AG08396 (cell line): Measurements from ENCODE around the gene EXOC8.
"Not testable (repeated sequence)": the region's sequence is repeated elsewhere in the genome, so short reads cannot be mapped to it uniquely, and the experiment has no call there.

Experiments
- DNase-seq: peaks from one replicate; pipeline ENCODE4 v3.0.0; 2012; ENCODE audit warnings: low spot score, mixed read lengths

The EXOC8 gene

GRCh38 chr1:231353086-231353485 is 15.4 kb upstream of the EXOC8 start:
- no peak for DNase-seq

DNA sequence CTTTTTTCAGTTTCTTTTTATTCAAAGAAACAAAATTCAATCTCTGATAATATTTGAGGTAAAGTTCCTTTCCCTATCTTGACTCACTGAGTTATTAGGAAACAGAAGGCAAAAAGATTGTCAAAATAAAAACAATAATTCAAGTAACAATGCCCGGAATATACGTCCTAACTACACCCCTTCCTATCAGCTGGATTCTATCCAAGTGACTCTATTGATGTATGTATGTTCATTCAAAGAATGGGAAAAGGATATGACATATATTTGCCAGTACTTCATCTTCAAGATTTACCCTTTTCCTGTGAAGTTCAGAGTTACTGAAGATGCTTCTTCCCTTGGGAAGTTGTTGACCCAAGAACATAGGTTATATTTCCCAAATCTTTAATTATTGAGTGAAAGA is 14.2 kb upstream of the EXOC8 start:
- DNase-seq: no peak

- not testable (repeated sequence) for DNase-seq
Observed at GRCh38 chr1:231348856-231349255, 11.2 kb upstream of the EXOC8 start.

- DNase-seq: no peak
Observed at GRCh38 chr1:231348442-231348841, 10.8 kb upstream of the EXOC8 start.

DNA sequence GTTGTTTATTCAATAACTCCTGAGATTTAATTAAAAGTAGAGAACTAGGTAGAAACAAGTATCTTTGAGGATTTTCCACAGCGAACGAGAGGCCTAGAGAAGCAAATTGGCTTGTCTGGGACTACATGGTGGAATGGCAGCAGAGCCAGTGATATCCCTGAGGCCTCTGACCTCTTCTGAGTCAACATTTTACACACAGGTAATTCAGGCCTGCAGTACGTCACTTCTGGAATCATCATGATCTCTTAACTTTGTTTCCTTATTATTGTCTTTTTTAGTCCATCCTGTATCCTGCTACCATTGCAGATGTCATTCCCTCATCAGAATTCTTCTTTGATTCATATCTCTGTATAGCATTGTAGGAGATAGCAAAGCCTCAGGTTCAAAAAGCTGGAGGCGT is 10.3 kb upstream of the EXOC8 start:
- no peak for DNase-seq

GRCh38 chr1:231340328-231341013 is 2.8 kb upstream of the EXOC8 start:
- no peak for DNase-seq

DNA sequence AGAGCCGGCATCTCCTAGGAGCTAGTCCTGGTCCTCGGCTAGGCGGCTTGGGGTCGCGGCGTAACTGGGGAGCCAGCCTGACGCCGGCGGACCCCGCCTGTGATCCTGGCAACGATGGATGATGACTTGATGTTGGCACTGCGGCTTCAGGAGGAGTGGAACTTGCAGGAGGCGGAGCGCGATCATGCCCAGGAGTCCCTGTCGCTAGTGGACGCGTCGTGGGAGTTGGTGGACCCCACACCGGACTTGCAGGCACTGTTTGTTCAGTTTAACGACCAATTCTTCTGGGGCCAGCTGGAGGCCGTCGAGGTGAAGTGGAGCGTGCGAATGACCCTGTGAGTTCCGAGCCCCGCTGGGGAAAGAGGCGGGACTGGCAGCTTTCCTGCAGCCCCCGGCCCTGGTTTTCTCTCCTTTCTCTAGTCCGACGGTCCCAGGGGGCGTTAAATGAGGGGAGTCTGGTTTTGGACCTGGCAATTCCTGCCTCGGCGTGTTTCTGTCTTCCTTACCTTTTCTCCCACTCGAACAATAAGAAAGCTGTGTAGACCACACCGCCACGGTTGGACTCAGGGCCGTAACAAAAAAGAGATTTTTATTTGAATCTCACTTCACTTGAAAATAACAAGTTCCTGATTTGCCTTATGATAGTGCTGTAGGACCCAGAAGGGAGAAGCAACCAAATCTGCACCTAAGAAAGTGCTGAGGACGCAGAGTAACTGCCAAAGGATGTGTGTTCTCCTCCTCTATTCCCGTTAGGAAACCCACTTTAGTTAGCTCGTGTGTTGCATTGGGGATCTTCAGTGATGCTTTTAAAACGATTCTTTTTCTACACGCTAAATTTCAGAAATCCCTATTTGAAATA is 847 bp upstream of the EXOC8 start, which contains the start of gene SPRTN:
SPRTN (plus strand) TSS at position 24 of the 859 bp plus-strand sequence; CDS start at position 115, 91 bp downstream.
- peak; percentile 90 for DNase-seq

- no peak for DNase-seq
Observed at GRCh38 chr1:231337043-231337471, 595 bp downstream of the EXOC8 start.

- DNase-seq: no peak
Observed at GRCh38 chr1:231335663-231336602, 1.7 kb downstream of the EXOC8 start.

DNA sequence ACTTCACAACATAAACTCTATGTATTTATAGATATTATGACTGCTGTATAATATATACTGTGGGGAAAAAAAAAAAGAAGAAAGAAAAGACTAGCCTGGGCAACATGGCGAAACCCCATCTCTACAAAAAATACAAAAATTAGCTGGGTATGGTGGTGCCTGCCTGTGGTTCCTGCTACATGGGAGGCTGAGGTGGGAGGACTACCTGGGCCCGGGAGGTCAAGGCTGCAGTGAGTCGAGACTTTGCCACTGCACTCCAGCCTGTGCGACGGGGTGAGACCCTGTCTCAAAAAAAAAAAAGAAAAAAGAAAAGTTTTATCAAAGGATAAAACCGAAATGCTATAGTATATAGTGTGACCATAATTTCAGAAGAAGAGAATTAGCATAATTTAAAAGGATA is 2.7 kb downstream of the EXOC8 start:
- no peak for DNase-seq

DNA sequence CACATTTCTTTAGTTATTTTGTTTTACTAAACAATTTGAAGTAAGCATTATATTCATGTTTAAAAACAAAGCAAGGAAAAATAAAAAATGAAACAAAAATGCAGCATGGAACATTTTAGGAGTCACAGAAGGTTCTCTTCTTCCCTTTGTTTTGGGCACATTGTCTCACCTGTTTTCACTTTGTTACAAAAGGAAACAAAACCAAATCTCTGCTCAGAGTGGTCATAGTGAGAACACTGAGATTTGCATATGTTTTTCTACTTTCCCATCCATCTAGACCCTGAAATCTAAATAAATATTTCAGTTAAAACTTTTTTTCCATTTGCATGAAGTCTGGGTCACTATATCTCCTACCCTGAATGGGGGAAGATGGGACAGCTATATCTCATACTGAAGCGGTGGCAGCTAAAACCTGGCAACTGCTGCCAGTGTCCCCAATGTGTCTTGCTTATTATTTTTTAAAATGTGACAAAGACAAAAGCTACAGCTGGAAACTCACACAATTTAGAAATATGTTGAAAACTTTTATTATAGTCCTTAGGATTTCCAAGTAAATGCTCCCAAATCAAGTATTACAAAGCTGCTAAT is 3.5 kb downstream of the EXOC8 start:
- DNase-seq: no peak

DNA sequence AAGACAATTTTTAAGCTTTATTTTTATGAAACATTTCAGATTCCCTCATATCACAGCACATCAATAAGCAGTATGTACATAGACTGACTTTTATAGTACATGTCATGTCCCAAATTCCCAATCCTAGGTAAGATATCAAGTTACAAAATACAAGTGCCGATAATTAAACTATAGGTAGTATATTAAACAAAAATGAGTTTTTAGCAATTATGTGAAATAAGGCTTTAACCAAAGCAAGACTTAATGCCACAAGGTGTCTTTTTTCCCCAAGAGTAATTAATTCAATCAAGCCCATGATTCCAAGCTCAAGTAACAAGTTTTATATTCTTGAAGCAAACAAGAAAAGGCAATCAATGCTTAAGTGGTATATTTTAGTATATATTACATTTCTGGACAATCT is 4.9 kb downstream of the EXOC8 start:
- DNase-seq: no peak

DNA sequence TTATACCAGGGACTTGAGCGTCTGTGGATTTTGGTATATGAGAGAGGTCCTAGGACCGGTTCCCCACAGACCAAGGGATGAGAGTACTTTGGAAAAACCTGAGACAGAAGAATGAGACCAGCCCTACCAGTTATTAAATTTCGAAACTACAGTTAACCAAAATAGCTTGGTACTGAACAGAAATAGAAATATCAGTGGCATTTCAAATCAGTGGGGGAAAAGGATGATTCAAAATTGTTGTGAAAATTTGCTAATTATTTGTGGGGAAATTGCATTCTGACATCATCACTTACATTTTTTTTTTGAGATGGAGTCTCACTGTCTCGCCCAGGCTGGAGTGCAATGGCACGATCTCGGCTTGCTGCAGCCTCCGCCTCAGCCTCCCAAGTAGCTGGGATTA is 8.2 kb downstream of the EXOC8 start:
- no peak for DNase-seq

GRCh38 chr1:231327617-231328016 is 10.0 kb downstream of the EXOC8 start:
- no peak for DNase-seq

DNA sequence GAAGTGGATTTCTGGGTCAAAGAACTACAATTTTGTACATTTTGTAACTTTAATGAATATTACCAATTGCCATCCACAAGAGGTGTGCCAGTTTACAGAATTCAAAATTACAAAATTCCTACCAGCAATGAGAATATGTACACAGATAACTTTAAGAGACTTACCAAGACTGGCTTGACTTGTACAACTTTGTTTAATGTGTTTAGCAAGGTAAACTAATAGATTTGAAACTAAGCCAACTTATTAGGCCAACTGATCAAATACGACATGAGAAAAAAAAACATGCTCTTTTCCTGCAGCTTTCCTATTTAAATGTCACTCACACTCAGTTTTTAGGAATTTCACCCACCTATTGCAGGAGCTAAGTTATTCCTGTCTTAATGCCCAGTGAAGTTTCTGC is 11.4 kb downstream of the EXOC8 start:
- no peak for DNase-seq

DNA sequence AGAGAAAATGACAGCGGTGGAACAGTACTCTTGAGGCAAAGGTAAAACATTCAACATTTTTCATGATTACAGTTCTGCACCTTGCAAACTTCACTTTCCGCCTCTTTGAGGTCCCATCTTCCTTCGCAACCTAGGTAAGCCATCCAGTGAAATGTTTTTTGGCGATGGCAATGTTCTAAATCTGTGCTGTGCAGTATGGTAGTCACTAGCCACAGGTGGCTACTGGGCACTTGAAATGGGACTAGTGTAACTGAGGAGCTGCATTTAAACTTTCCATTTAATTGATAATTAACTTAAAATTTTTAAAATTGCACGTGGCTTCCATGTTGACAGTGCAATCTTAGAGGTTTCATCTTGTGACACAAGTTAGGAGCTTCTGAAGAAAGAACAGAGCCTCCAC is 13.0 kb downstream of the EXOC8 start:
- no peak for DNase-seq

- no peak for DNase-seq
Observed at GRCh38 chr1:231322880-231323530, 14.6 kb downstream of the EXOC8 start.

- DNase-seq: no peak
Observed at GRCh38 chr1:231319080-231319479, 18.6 kb downstream of the EXOC8 start.

DNA sequence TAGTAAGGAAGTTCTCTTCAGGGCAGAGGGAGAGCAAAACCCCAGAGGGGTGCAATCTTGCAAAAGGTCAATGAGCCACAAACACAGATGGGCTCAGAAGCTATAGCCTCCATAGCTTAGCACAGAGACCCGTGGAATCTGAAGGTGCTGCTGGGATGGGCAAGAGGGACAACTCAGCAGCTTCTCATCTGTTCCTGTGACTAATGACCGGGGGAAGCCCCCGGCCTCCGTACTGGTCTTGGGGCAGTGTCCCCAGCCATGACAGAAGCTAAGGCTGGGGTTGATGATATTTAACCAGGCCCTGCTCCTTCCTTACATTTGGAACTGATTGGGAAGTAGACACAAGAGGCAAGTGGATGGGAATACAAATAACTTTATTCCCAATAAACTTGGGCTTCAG is 19.1 kb downstream of the EXOC8 start:
- no peak for DNase-seq

DNA sequence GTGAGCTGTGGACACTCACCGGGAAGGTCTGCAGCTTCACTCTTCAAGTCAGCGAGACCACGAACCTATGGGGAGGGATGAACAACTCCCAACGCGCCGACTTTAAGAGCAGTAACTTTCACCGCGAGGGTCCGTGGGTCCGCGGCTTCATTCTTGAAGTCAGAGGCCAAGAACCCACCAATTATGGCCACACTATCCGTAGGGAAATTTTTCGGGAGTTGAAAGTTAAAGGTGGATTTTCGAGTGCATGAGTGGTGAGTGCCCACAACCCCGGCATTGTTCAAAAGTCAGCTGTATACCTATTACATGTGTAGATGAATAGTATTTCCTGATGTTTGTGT is 19.7 kb downstream of the EXOC8 start:
- no peak for DNase-seq

DNA sequence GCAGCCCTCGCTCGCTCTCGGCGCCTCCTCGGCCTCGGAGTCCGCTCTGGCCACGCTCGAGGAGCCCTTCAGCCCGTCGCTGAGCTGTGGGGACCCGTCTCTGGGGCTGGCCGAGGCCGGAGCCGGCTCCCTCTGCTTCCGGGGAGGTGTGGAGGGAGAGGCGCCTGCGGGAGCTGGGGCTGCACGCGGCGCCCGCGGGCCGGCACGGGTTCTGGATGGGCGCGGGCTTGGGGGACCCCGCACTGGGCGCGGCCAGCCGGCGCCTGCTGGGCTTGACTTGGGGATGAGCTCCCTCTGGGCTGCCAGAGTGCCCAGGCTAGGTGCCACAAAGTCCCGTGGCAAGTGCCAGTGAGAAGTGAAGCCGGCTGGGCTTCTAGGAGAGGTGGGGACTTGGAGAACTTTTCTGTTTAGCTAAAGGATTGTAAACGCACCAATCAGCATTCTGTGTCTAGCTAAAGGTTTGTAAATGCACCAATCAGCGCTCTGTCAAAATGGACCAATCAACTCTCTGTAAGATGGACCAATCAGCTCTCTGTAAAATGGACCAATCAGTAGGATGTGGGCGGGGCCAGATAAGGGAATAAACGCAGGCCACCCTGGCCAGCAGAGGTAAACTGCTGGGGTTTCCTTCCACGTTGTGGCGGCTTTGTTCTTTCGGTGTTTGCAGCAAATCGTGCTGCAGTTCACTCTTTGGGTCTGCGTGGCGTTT is 20.2 kb downstream of the EXOC8 start:
- DNase-seq: no peak
